Activated naive CD8-positive, alpha-beta T cell treated with anti-CD3 and anti-CD28 coated beads, Interleukin-2, amount 10 ng/mL, durations not matched to agents 7 days and 5 days (primary cell): ENCODE data around the gene PLCD1. TPM values are rescaled to one million over a fixed set of nuclear protein-coding genes. Genes with fewer than 3 reads are reported as not detected.
"Not testable (repeated sequence)": the region's sequence is repeated elsewhere in the genome, so short reads cannot be mapped to it uniquely, and the experiment has no call there.

ENCODE experiments used
- ATAC-seq: fragments of 150-1000 bp; cut with Tn5 transposase; one replicate; pipeline ENCODE4 v1.10.0; 2021; ENCODE audit warnings: low read depth, moderate library complexity
- POLR2A ChIA-PET: fragments of 350-600 bp; sonication (Branson Sonifier 250); formaldehyde crosslinking; loops from one replicate; lab custom pipeline; 2021; ENCODE audit warnings: antibody characterized with exemption; lab: Charles Lee
- DNase-seq: peaks from one replicate; pipeline ENCODE4 v3.0.0; 2021
- H3K27ac Mint-ChIP-seq: one replicate; pipeline ENCODE4 v1.8.0; 2022; ENCODE audit warnings: mild to moderate bottlenecking, mixed read lengths
- H3K27me3 Mint-ChIP-seq: one replicate; pipeline ENCODE4 v1.8.0; 2022; ENCODE audit warnings: mild to moderate bottlenecking, moderate library complexity, mixed read lengths
- H3K36me3 Mint-ChIP-seq: one replicate; pipeline ENCODE4 v1.8.0; 2021; ENCODE audit warnings: mild to moderate bottlenecking, mixed read lengths
- H3K4me1 Mint-ChIP-seq: one replicate; pipeline ENCODE4 v1.8.0; 2021; ENCODE audit warnings: mixed read lengths
- H3K4me3 Mint-ChIP-seq: one replicate; pipeline ENCODE4 v1.8.0; 2022; ENCODE audit warnings: mild to moderate bottlenecking, moderate library complexity, mixed read lengths
- H3K9me3 Mint-ChIP-seq: one replicate; pipeline ENCODE4 v1.8.0; 2021; ENCODE audit warnings: mixed read lengths
- total RNA-seq, 2 experiments: library from RNA; stranded (reverse); gene quantifications; one replicate each; pipeline ENCODE4 v1.2.3, GENCODE V29; 2021

Gene PLCD1
- total RNA-seq, 2 experiments from 2014 or later, result 36.5 to 45.4 TPM

- Mint-ChIP-seq H3K9me3 (no peaks in the 10 kb centered on the region), H3K4me3 (no peak overlapping the region), H3K4me1 (peaks cover 3% of the 10 kb centered on the region), H3K27ac (no peak overlapping the region), H3K36me3 (no peaks in the 10 kb centered on the region), H3K27me3 (no peaks in the 10 kb centered on the region)
- no peak for ATAC-seq
- POLR2A ChIA-PET, result no interaction called here
- no peak for DNase-seq
Observed at GRCh38 chr3:37979541-37980461, 49.6 kb downstream of the PLCD1 start.

GRCh38 chr3:37974121-37975083 is 55.0 kb downstream of the PLCD1 start:
- H3K36me3 Mint-ChIP-seq, result no peaks in the 10 kb centered on the region
- DNase-seq (peak; percentile 65), ATAC-seq (peak; percentile 95)
- no peaks in the 10 kb centered on the region for H3K9me3 Mint-ChIP-seq
- no peak overlapping the region for H3K27ac Mint-ChIP-seq
- H3K27me3 Mint-ChIP-seq, result no peaks in the 10 kb centered on the region
- no peak overlapping the region for H3K4me3 Mint-ChIP-seq
- POLR2A ChIA-PET, result interaction anchor here (0.7 to 1.5 kb wide), 3 partner anchors 19 to 22 kb away, joined by 3 to 4 read pairs (median 3); no protein-coding TSS in a partner anchor
- peaks cover 4% of the 10 kb centered on the region for H3K4me1 Mint-ChIP-seq

- no peaks in the 10 kb centered on the region for H3K27me3 Mint-ChIP-seq
- H3K36me3 Mint-ChIP-seq, result no peaks in the 10 kb centered on the region
- no peak for ATAC-seq
- no peak overlapping the region for H3K4me3 Mint-ChIP-seq
- H3K9me3 Mint-ChIP-seq, result no peaks in the 10 kb centered on the region
- DNase-seq, result no peak
- POLR2A ChIA-PET, result interaction anchor here (1.5 kb wide), 1 partner anchor 23 kb away, joined by 4 read pairs; no protein-coding TSS in a partner anchor
- H3K27ac Mint-ChIP-seq, result no peak overlapping the region
- peaks cover 4% of the 10 kb centered on the region for H3K4me1 Mint-ChIP-seq
Observed at GRCh38 chr3:37973246-37974054, 56.0 kb downstream of the PLCD1 start.

GRCh38 chr3:37972056-37972455 is 57.4 kb downstream of the PLCD1 start:
- POLR2A ChIA-PET, result interaction anchor here (0.6 kb wide), 1 partner anchor 214 kb away, joined by 9 read pairs; no protein-coding TSS in a partner anchor
- not testable (repeated sequence) for H3K27me3 Mint-ChIP-seq, ATAC-seq, H3K9me3 Mint-ChIP-seq, H3K27ac Mint-ChIP-seq, H3K4me3 Mint-ChIP-seq, DNase-seq, H3K4me1 Mint-ChIP-seq, H3K36me3 Mint-ChIP-seq

GRCh38 chr3:37971467-37971866 is 58.0 kb downstream of the PLCD1 start:
- H3K9me3 Mint-ChIP-seq, result no peaks in the 10 kb centered on the region
- ATAC-seq (no peak), DNase-seq (no peak)
- POLR2A ChIA-PET, result no interaction called here
- peaks cover 2% of the 10 kb centered on the region for H3K27me3 Mint-ChIP-seq
- H3K27ac Mint-ChIP-seq, result no peak overlapping the region
- H3K4me3 Mint-ChIP-seq, result no peak overlapping the region
- H3K36me3 Mint-ChIP-seq, result no peaks in the 10 kb centered on the region
- H3K4me1 Mint-ChIP-seq, result peaks cover 4% of the 10 kb centered on the region

- H3K9me3 Mint-ChIP-seq, result no peaks in the 10 kb centered on the region
- no peak overlapping the region for H3K27ac Mint-ChIP-seq
- POLR2A ChIA-PET, result interaction anchor here (1.2 kb wide), 1 partner anchor 30 kb away, joined by 3 read pairs; no protein-coding TSS in a partner anchor
- peaks cover 4% of the 10 kb centered on the region for H3K4me1 Mint-ChIP-seq
- H3K4me3 Mint-ChIP-seq, result no peak overlapping the region
- ATAC-seq (no peak), DNase-seq (no peak)
- peaks cover 2% of the 10 kb centered on the region for H3K27me3 Mint-ChIP-seq
- H3K36me3 Mint-ChIP-seq, result no peaks in the 10 kb centered on the region
Observed at GRCh38 chr3:37970802-37971201, 58.6 kb downstream of the PLCD1 start.

- H3K4me1 Mint-ChIP-seq, result no peaks in the 10 kb centered on the region
- ATAC-seq, result no peak
- H3K27ac Mint-ChIP-seq, result no peak overlapping the region
- H3K9me3 Mint-ChIP-seq, result no peaks in the 10 kb centered on the region
- POLR2A ChIA-PET, result interaction anchor here (0.5 to 1.2 kb wide), 2 partner anchors 21 to 31 kb away, joined by 3 read pairs; no protein-coding TSS in a partner anchor
- H3K4me3 Mint-ChIP-seq, result no peak overlapping the region
- H3K27me3 Mint-ChIP-seq, result peaks cover 2% of the 10 kb centered on the region
- DNase-seq, result no peak
- no peaks in the 10 kb centered on the region for H3K36me3 Mint-ChIP-seq
Observed at GRCh38 chr3:37969596-37970100, 59.8 kb downstream of the PLCD1 start.

GRCh38 chr3:37968813-37969595 is 60.4 kb downstream of the PLCD1 start:
- no peak for ATAC-seq
- Mint-ChIP-seq H3K36me3 (no peaks in the 10 kb centered on the region), H3K9me3 (no peaks in the 10 kb centered on the region), H3K27me3 (peaks cover 2% of the 10 kb centered on the region), H3K4me1 (no peaks in the 10 kb centered on the region), H3K4me3 (no peak overlapping the region), H3K27ac (no peak overlapping the region)
- DNase-seq, result no peak
- POLR2A ChIA-PET, result interaction anchor here (0.5 kb wide), 1 partner anchor 20 kb away, joined by 3 read pairs; no protein-coding TSS in a partner anchor

- Mint-ChIP-seq H3K4me3 (no peak overlapping the region), H3K36me3 (no peaks in the 10 kb centered on the region), H3K4me1 (no peaks in the 10 kb centered on the region), H3K9me3 (no peaks in the 10 kb centered on the region), H3K27ac (no peak overlapping the region), H3K27me3 (peaks cover 2% of the 10 kb centered on the region)
- POLR2A ChIA-PET, result no interaction called here
- DNase-seq (no peak), ATAC-seq (no peak)
Observed at GRCh38 chr3:37968199-37968598, 61.2 kb downstream of the PLCD1 start.

GRCh38 chr3:37967260-37967881 is 62.1 kb downstream of the PLCD1 start:
- ATAC-seq, result peak; percentile 91
- POLR2A ChIA-PET, result interaction anchor here (0.6 to 1.1 kb wide), 2 partner anchors 112 to 378 kb away, joined by 3 read pairs; no protein-coding TSS in a partner anchor

GRCh38 chr3:37964716-37965115 is 64.7 kb downstream of the PLCD1 start:
- Mint-ChIP-seq H3K36me3 (no peaks in the 10 kb centered on the region), H3K27ac (no peak overlapping the region), H3K4me3 (no peak overlapping the region), H3K27me3 (peaks cover 2% of the 10 kb centered on the region), H3K9me3 (no peaks in the 10 kb centered on the region), H3K4me1 (no peaks in the 10 kb centered on the region)
- DNase-seq (no peak), ATAC-seq (no peak)
- POLR2A ChIA-PET, result no interaction called here

More at GRCh38 chr3:37967260-37967881, 62.1 kb downstream of the PLCD1 start:
- Mint-ChIP-seq H3K27me3 (peaks cover 2% of the 10 kb centered on the region), H3K4me3 (no peak overlapping the region), H3K36me3 (no peaks in the 10 kb centered on the region), H3K4me1 (no peaks in the 10 kb centered on the region), H3K27ac (no peak overlapping the region), H3K9me3 (no peaks in the 10 kb centered on the region)
- DNase-seq, result peak; percentile 67
